Heart left ventricle (tissue), 13 donors: Measurements from ENCODE around the gene FBXO36.

Experiments used
- POLR2A ChIP-seq, 2 donors: fragments of 450-650 bp; IDR thresholded peaks; one replicate each; pipeline ENCODE4 v1.6.1; 2017; ENCODE audit warnings: antibody characterized with exemption in 2 of 2, mild to moderate bottlenecking in 2 of 2, moderate library complexity in 2 of 2
- TF ChIP-seq, protein P1 (sequence below), 12 donors: fragments of 200-600 bp; sonication (generic) in 4 of 12; IDR thresholded peaks; one replicate each; pipeline versions ENCODE4 v1.5.0 to v1.8.0; 2018 to 2022; ENCODE audit warnings: antibody characterized with exemption in 12 of 12, mild to moderate bottlenecking in 5 of 12
- donor health status: ischemic (EF 13 %, LVEDD 7.1; RV severe dilation, severe dysfunction).
- donor health status: DM: no; HTN: yes; CAD: no.
- donor health status: DM: no; HTN: no; CAD: no.
- donor health status: ischemic (EF 25% LVEDD 6.9; RV normal size, moderate dysfunction).
- donor health status: ischemic (EF 25% LVEDD 5.7; RV mildly dilated, moderate dysfunction).
- donor health status: ischemic (EF 35%, LVEDD 5.7; RV mildly dilated, moderate dysfunction).
- donor health status: nonischemic (EF 11% LVEDD 7.7; RV severe dilation, severe dysfunction).
- donor health status: DM: yes; HTN: yes; CAD: no.
- donor health status: PGD.
- donor health status: ischemic (EF 29% LVEDD 5.4; RV normal size, mild dysfunction).
- donor health status: nonischemic (EF 23%, LVEDD 6.1; RV moderate dilation, normal function).

- TF ChIP-seq, protein P1, sequence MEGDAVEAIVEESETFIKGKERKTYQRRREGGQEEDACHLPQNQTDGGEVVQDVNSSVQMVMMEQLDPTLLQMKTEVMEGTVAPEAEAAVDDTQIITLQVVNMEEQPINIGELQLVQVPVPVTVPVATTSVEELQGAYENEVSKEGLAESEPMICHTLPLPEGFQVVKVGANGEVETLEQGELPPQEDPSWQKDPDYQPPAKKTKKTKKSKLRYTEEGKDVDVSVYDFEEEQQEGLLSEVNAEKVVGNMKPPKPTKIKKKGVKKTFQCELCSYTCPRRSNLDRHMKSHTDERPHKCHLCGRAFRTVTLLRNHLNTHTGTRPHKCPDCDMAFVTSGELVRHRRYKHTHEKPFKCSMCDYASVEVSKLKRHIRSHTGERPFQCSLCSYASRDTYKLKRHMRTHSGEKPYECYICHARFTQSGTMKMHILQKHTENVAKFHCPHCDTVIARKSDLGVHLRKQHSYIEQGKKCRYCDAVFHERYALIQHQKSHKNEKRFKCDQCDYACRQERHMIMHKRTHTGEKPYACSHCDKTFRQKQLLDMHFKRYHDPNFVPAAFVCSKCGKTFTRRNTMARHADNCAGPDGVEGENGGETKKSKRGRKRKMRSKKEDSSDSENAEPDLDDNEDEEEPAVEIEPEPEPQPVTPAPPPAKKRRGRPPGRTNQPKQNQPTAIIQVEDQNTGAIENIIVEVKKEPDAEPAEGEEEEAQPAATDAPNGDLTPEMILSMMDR (IDR thresholded peaks at IDR 0.05) = no peak
- TF ChIP-seq POLR2A (IDR thresholded peaks at IDR 0.05) = no peak
These were observed 120.7 kb downstream of the FBXO36 start for GRCh38 chr2:230043025-230043424.
